CD8-positive, alpha-beta memory T cell (primary cell): Measurements from ENCODE around the gene TTC33. TPM values are rescaled to one million over a fixed set of nuclear protein-coding genes. Genes with fewer than 3 reads are reported as not detected.

ENCODE experiments used
- CTCF ChIA-PET: fragments of 350-600 bp; sonication (Branson Sonifier 250); formaldehyde crosslinking; loops from one replicate; lab custom pipeline; 2021; ENCODE audit warnings: antibody characterized with exemption; lab: Charles Lee
- POLR2A ChIA-PET: fragments of 350-600 bp; sonication (Branson Sonifier 250); formaldehyde crosslinking; loops from one replicate; lab custom pipeline; 2021; ENCODE audit warnings: antibody characterized with exemption; lab: Charles Lee
- DNase-seq, 5 donors: peaks; one replicate each; pipeline versions ENCODE4 v3.0.0 to v3.0.0-alpha.2; 2020 to 2022; ENCODE audit warnings: mixed read lengths in 1 of 5
- H3K27ac ChIP-seq: one replicate; pipeline ENCODE4 v1.7.0; 2013; ENCODE audit warnings: low read depth, mild to moderate bottlenecking, low read length, moderate library complexity
- H3K27me3 ChIP-seq: 2 replicates; pipeline ENCODE4 v1.7.0; 2013; ENCODE audit warnings: low read length, mild to moderate bottlenecking; ENCODE audit not compliant: insufficient read depth, poor library complexity, severe bottlenecking
- H3K36me3 ChIP-seq: 2 replicates; pipeline ENCODE4 v1.7.0; 2013; ENCODE audit warnings: mild to moderate bottlenecking, low read length, moderate library complexity; ENCODE audit not compliant: insufficient read depth
- H3K4me1 ChIP-seq: 2 replicates; pipeline ENCODE4 v1.7.0; 2013; ENCODE audit warnings: mild to moderate bottlenecking, low read length, moderate library complexity; ENCODE audit not compliant: insufficient read depth
- H3K4me3 ChIP-seq: 2 replicates; pipeline ENCODE4 v1.7.0; 2013; ENCODE audit warnings: mild to moderate bottlenecking, low read length
- H3K9me3 ChIP-seq: 2 replicates; pipeline ENCODE4 v1.7.0; 2013; ENCODE audit warnings: mild to moderate bottlenecking, low read length
- H3K27ac Mint-ChIP-seq, 8 donors: one replicate each; pipeline ENCODE4 v1.8.0; 2020 to 2021; ENCODE audit warnings: mixed read lengths in 8 of 8, mild to moderate bottlenecking in 6 of 8, inconsistent platforms in 3 of 8, moderate library complexity in 3 of 8
- H3K27me3 Mint-ChIP-seq, 2 donors: one replicate each; pipeline ENCODE4 v1.8.0; 2020 to 2021; ENCODE audit warnings: mixed read lengths in 2 of 2, mild to moderate bottlenecking in 1 of 2, moderate library complexity in 1 of 2
- H3K36me3 Mint-ChIP-seq, 3 donors: one replicate each; pipeline ENCODE4 v1.8.0; 2020 to 2021; ENCODE audit warnings: mixed read lengths in 3 of 3, inconsistent platforms in 1 of 3, mild to moderate bottlenecking in 1 of 3
- H3K4me1 Mint-ChIP-seq, 3 donors: one replicate each; pipeline ENCODE4 v1.8.0; 2020 to 2021; ENCODE audit warnings: mixed read lengths in 3 of 3, inconsistent platforms in 1 of 3, mild to moderate bottlenecking in 1 of 3
- H3K4me3 Mint-ChIP-seq, 7 donors: one replicate each; pipeline ENCODE4 v1.8.0; 2020 to 2021; ENCODE audit warnings: mixed read lengths in 7 of 7, mild to moderate bottlenecking in 6 of 7, moderate library complexity in 4 of 7, inconsistent platforms in 2 of 7
- H3K9me3 Mint-ChIP-seq, 5 donors: one replicate each; pipeline ENCODE4 v1.8.0; 2020 to 2022; ENCODE audit warnings: mixed read lengths in 5 of 5, mild to moderate bottlenecking in 3 of 5, moderate library complexity in 2 of 5, inconsistent platforms in 1 of 5
- polyA plus RNA-seq: library from polyadenylated mRNA; unstranded; fragments of 300-500 nt; fragmentation: Illumina TruSeq; gene quantifications from one replicate; pipeline ENCODE4 v1.2.3, GENCODE V29; 2021
- total RNA-seq, 2 experiments: library from RNA; stranded (reverse); gene quantifications; one replicate each; pipeline ENCODE4 v1.2.3, GENCODE V29; 2021

Gene TTC33
- total and polyA plus RNA-seq, 3 experiments from 2014 or later, result 13.9 to 27.7 (median 25.3) TPM

GRCh38 chr5:40616781-40617180, 139.0 kb downstream of the TTC33 start:
- Mint-ChIP-seq H3K27me3 (no peaks in the 10 kb centered on the region), H3K4me3 (no peak overlapping the region), H3K36me3 (peaks cover 0 to 5% (median 0%) of the 10 kb centered on the region in 3 donors), H3K27ac (no peak overlapping the region), H3K9me3 (peaks cover 0 to 2% (median 0%) of the 10 kb centered on the region in 5 donors), H3K4me1 (peaks cover 17 to 54% (median 38%) of the 10 kb centered on the region in 3 donors)
- ChIA-PET CTCF (no interaction called here), POLR2A (no interaction called here)
- H3K36me3 ChIP-seq, result no peaks in the 10 kb centered on the region
- no peak overlapping the region for H3K4me3 ChIP-seq
- no peaks in the 10 kb centered on the region for H3K27me3 ChIP-seq
- DNase-seq, result no peak
- peaks cover 14% of the 10 kb centered on the region for H3K4me1 ChIP-seq
- H3K27ac ChIP-seq, result no peak overlapping the region
- no peaks in the 10 kb centered on the region for H3K9me3 ChIP-seq

- H3K36me3 ChIP-seq, result no peaks in the 10 kb centered on the region
- DNase-seq, result peak in 1 of 5 donors; percentile 49
- H3K4me3 Mint-ChIP-seq, result peak overlapping the region in 6 of 7 donors; percentile 19 to 56 (median 41)
- CTCF ChIA-PET, result interaction anchor here (1.1 kb wide), 1 partner anchor 66 kb away, joined by 3 read pairs; no protein-coding TSS in a partner anchor
- no peaks in the 10 kb centered on the region for H3K27me3 ChIP-seq
- POLR2A ChIA-PET, result interaction anchor here (0.7 kb wide), 1 partner anchor 10 kb away, joined by 3 read pairs; no protein-coding TSS in a partner anchor
- H3K27ac Mint-ChIP-seq, result peak overlapping the region in 6 of 8 donors; percentile 17 to 86 (median 42)
- no peak overlapping the region for H3K27ac ChIP-seq
- H3K36me3 Mint-ChIP-seq, result peaks cover 0 to 9% (median 0%) of the 10 kb centered on the region in 3 donors
- peaks cover 15 to 51% (median 35%) of the 10 kb centered on the region in 3 donors for H3K4me1 Mint-ChIP-seq
- peaks cover 0 to 2% (median 0%) of the 10 kb centered on the region in 5 donors for H3K9me3 Mint-ChIP-seq
- no peaks in the 10 kb centered on the region for H3K9me3 ChIP-seq
- H3K4me3 ChIP-seq, result no peak overlapping the region
- peaks cover 13% of the 10 kb centered on the region for H3K4me1 ChIP-seq
- H3K27me3 Mint-ChIP-seq, result no peaks in the 10 kb centered on the region
These were observed 140.1 kb downstream of the TTC33 start for GRCh38 chr5:40615586-40616170.

- Mint-ChIP-seq H3K9me3 (peaks cover 0 to 2% (median 0%) of the 10 kb centered on the region in 5 donors), H3K4me1 (peaks cover 15 to 46% (median 30%) of the 10 kb centered on the region in 3 donors), H3K27ac (peak overlapping the region in 6 of 8 donors; percentile 17 to 86 (median 42)), H3K4me3 (peak overlapping the region in 4 of 7 donors; percentile 2 to 56 (median 37)), H3K27me3 (no peaks in the 10 kb centered on the region), H3K36me3 (peaks cover 0 to 12% (median 0%) of the 10 kb centered on the region in 3 donors)
- no peaks in the 10 kb centered on the region for H3K27me3 ChIP-seq
- no peak overlapping the region for H3K27ac ChIP-seq
- H3K4me1 ChIP-seq, result peaks cover 13% of the 10 kb centered on the region
- ChIA-PET POLR2A (interaction anchor here (0.7 kb wide), 1 partner anchor 10 kb away, joined by 3 read pairs; no protein-coding TSS in a partner anchor), CTCF (interaction anchor here (1.1 kb wide), 1 partner anchor 67 kb away, joined by 3 read pairs; no protein-coding TSS in a partner anchor)
- no peaks in the 10 kb centered on the region for H3K36me3 ChIP-seq
- H3K4me3 ChIP-seq, result no peak overlapping the region
- DNase-seq, result no peak
- H3K9me3 ChIP-seq, result no peaks in the 10 kb centered on the region
These were observed 140.7 kb downstream of the TTC33 start for GRCh38 chr5:40614923-40615585.

GRCh38 chr5:40614466-40614865, 141.3 kb downstream of the TTC33 start:
- Mint-ChIP-seq H3K4me3 (no peak overlapping the region), H3K9me3 (peaks cover 0 to 2% (median 0%) of the 10 kb centered on the region in 5 donors), H3K27ac (peak overlapping the region in 1 of 8 donors; percentile 68), H3K27me3 (no peaks in the 10 kb centered on the region), H3K4me1 (peaks cover 15 to 44% (median 30%) of the 10 kb centered on the region in 3 donors), H3K36me3 (peaks cover 0 to 12% (median 0%) of the 10 kb centered on the region in 3 donors)
- no peaks in the 10 kb centered on the region for H3K27me3 ChIP-seq
- no peaks in the 10 kb centered on the region for H3K9me3 ChIP-seq
- peaks cover 13% of the 10 kb centered on the region for H3K4me1 ChIP-seq
- H3K27ac ChIP-seq, result no peak overlapping the region
- H3K4me3 ChIP-seq, result no peak overlapping the region
- no peak for DNase-seq
- no peaks in the 10 kb centered on the region for H3K36me3 ChIP-seq
- ChIA-PET CTCF (interaction anchor here (1.1 kb wide), 1 partner anchor 66 kb away, joined by 3 read pairs; no protein-coding TSS in a partner anchor), POLR2A (interaction anchor here (0.6 kb wide), 1 partner anchor 1013 kb away, joined by 3 read pairs; no protein-coding TSS in a partner anchor)

- peaks cover 27 to 55% (median 54%) of the 10 kb centered on the region in 3 donors for H3K4me1 Mint-ChIP-seq
These were observed 148.6 kb downstream of the TTC33 start for GRCh38 chr5:40607202-40607601.

GRCh38 chr5:40606077-40606765, 149.5 kb downstream of the TTC33 start:
- H3K4me1 Mint-ChIP-seq, result peaks cover 31 to 65% (median 64%) of the 10 kb centered on the region in 3 donors
- peak overlapping the region in 6 of 7 donors; percentile 60 to 85 (median 82) for H3K4me3 Mint-ChIP-seq
- Histone ChIP-seq H3K9me3 (no peaks in the 10 kb centered on the region), H3K27me3 (no peaks in the 10 kb centered on the region), H3K27ac (no peak overlapping the region), H3K36me3 (no peaks in the 10 kb centered on the region), H3K4me1 (peaks cover 24% of the 10 kb centered on the region), H3K4me3 (peak overlapping the region; percentile 25)
- H3K36me3 Mint-ChIP-seq, result peaks cover 0 to 7% (median 0%) of the 10 kb centered on the region in 3 donors
- peak overlapping the region in 6 of 8 donors; percentile 80 to 91 (median 87) for H3K27ac Mint-ChIP-seq
- H3K27me3 Mint-ChIP-seq, result no peaks in the 10 kb centered on the region
- ChIA-PET CTCF (interaction anchor here (1.0 to 1.3 kb wide), 3 partner anchors 69 to 658 kb away, joined by 3 read pairs; partner anchors contain the start of gene PTGER4), POLR2A (interaction anchor here (0.7 to 1.0 kb wide), 2 partner anchors 10 to 47 kb away, joined by 3 to 5 read pairs; no protein-coding TSS in a partner anchor)
- no peak for DNase-seq
- no peaks in the 10 kb centered on the region for H3K9me3 Mint-ChIP-seq

More at GRCh38 chr5:40607202-40607601, 148.6 kb downstream of the TTC33 start:
- CTCF ChIA-PET, result no interaction called here
- Histone ChIP-seq H3K9me3 (no peaks in the 10 kb centered on the region), H3K4me1 (peaks cover 24% of the 10 kb centered on the region), H3K27ac (no peak overlapping the region), H3K27me3 (no peaks in the 10 kb centered on the region), H3K36me3 (no peaks in the 10 kb centered on the region), H3K4me3 (no peak overlapping the region)
- peak overlapping the region in 1 of 8 donors; percentile 3 for H3K27ac Mint-ChIP-seq
- H3K36me3 Mint-ChIP-seq, result peaks cover 0 to 7% (median 0%) of the 10 kb centered on the region in 3 donors
- no peaks in the 10 kb centered on the region for H3K27me3 Mint-ChIP-seq
- peak overlapping the region in 1 of 7 donors; percentile 26 for H3K4me3 Mint-ChIP-seq
- DNase-seq, result no peak
- POLR2A ChIA-PET, result no interaction called here
- H3K9me3 Mint-ChIP-seq, result no peaks in the 10 kb centered on the region

- Mint-ChIP-seq H3K27ac (peak overlapping the region in 7 of 8 donors; percentile 18 to 91 (median 87)), H3K27me3 (no peaks in the 10 kb centered on the region), H3K4me3 (peak overlapping the region in 6 of 7 donors; percentile 60 to 85 (median 82)), H3K9me3 (no peaks in the 10 kb centered on the region), H3K36me3 (peaks cover 0 to 1% (median 0%) of the 10 kb centered on the region in 3 donors), H3K4me1 (peaks cover 34 to 72% (median 71%) of the 10 kb centered on the region in 3 donors)
- Histone ChIP-seq H3K27me3 (no peaks in the 10 kb centered on the region), H3K9me3 (no peaks in the 10 kb centered on the region), H3K4me1 (peaks cover 24% of the 10 kb centered on the region), H3K4me3 (peak overlapping the region; percentile 25), H3K36me3 (no peaks in the 10 kb centered on the region), H3K27ac (no peak overlapping the region)
- peak in 3 of 5 donors; percentile 8 to 49 (median 25) for DNase-seq
- ChIA-PET POLR2A (interaction anchor here (0.7 to 1.0 kb wide), 3 partner anchors 9 to 48 kb away, joined by 3 to 5 read pairs (median 3); no protein-coding TSS in a partner anchor), CTCF (interaction anchor here (1.0 to 1.3 kb wide), 3 partner anchors 69 to 657 kb away, joined by 3 read pairs; partner anchors contain the start of gene PTGER4)
These were observed 150.3 kb downstream of the TTC33 start for GRCh38 chr5:40605295-40605958.
